Cerebellar nuclear complex (tissue), 1 donor: Measurements from ENCODE around the gene TRIOBP.
"Not testable (repeated sequence)": the region's sequence is repeated elsewhere in the genome, so short reads cannot be mapped to it uniquely, and the experiment has no call there.

Source experiments
- DNase-seq, 2 experiments: peaks; one replicate each; lab custom pipeline; 2025; lab: John Stamatoyannopoulos, UW

Gene TRIOBP

GRCh38 chr22:37690407-37690806 lies 6.4 kb upstream of the TRIOBP start:
- DNase-seq, result no peak

- no peak for DNase-seq
Measured at GRCh38 chr22:37690901-37691504, 5.8 kb upstream of the TRIOBP start.

GRCh38 chr22:37692627-37693285 lies 4.1 kb upstream of the TRIOBP start:
- no peak for DNase-seq

GRCh38 chr22:37694131-37694530 lies 2.7 kb upstream of the TRIOBP start:
- DNase-seq, result not testable (repeated sequence)

GRCh38 chr22:37696260-37696656 lies 590 bp upstream of the TRIOBP start:
- DNase-seq, result not testable (repeated sequence)

- no peak for DNase-seq
Measured at GRCh38 chr22:37697538-37697835, 639 bp downstream of the TRIOBP start.

GRCh38 chr22:37701141-37701786 lies 4.4 kb downstream of the TRIOBP start:
- DNase-seq, result no peak

- DNase-seq, result no peak
Measured at GRCh38 chr22:37703906-37704305, 7.1 kb downstream of the TRIOBP start.

- no peak for DNase-seq
Measured at GRCh38 chr22:37704645-37705044, 7.8 kb downstream of the TRIOBP start.

- DNase-seq, result no peak
Measured at GRCh38 chr22:37705205-37705604, 8.4 kb downstream of the TRIOBP start.

- DNase-seq, result no peak
Measured at GRCh38 chr22:37708580-37709444, 12.0 kb downstream of the TRIOBP start.

- DNase-seq, result no peak
Measured at GRCh38 chr22:37709445-37709765, 12.6 kb downstream of the TRIOBP start.

- DNase-seq, result no peak
Measured at GRCh38 chr22:37710675-37711074, 13.8 kb downstream of the TRIOBP start.

- DNase-seq, result no peak
Measured at GRCh38 chr22:37711490-37711889, 14.6 kb downstream of the TRIOBP start.

- DNase-seq, result no peak
Measured at GRCh38 chr22:37713761-37714160, 16.9 kb downstream of the TRIOBP start.

- no peak for DNase-seq
Measured at GRCh38 chr22:37714634-37715033, 17.8 kb downstream of the TRIOBP start.

- DNase-seq, result no peak
Measured at GRCh38 chr22:37715760-37716159, 18.9 kb downstream of the TRIOBP start.

- no peak for DNase-seq
Measured at GRCh38 chr22:37716708-37717107, 19.9 kb downstream of the TRIOBP start.

GRCh38 chr22:37717235-37717634 lies 20.4 kb downstream of the TRIOBP start:
- DNase-seq, result not testable (repeated sequence)

GRCh38 chr22:37717746-37718305 lies 21.0 kb downstream of the TRIOBP start:
- not testable (repeated sequence) for DNase-seq

GRCh38 chr22:37725551-37726240 lies 28.8 kb downstream of the TRIOBP start:
- DNase-seq, result no peak
